GM10248 (cell line): Measurements from ENCODE around the gene SMG5.

Experiments
- CTCF ChIA-PET: fragments of 300-600 bp; sonication (Branson Sonifier 250); formaldehyde crosslinking; extraction: SDS; loops from one replicate; lab custom pipeline; 2021; ENCODE audit warnings: antibody characterized with exemption; lab: Yijun Ruan, JAX
- POLR2A ChIA-PET: fragments of 350-650 bp; sonication (Branson Sonifier 250); formaldehyde crosslinking; extraction: SDS; loops from one replicate; lab custom pipeline; 2020; ENCODE audit warnings: antibody characterized with exemption; lab: Yijun Ruan, JAX
- DNase-seq: peaks from one replicate; pipeline ENCODE4 v3.0.0; 2012; ENCODE audit errors: extremely low spot score
- CTCF ChIP-seq: IDR thresholded peaks from 2 replicates; pipeline ENCODE4 v1.5.1; 2012; ENCODE audit warnings: mild to moderate bottlenecking, low read depth; ENCODE audit errors: extremely low read depth, missing control alignments, control extremely low read depth

The SMG5 gene

GRCh38 chr1:156203331-156203730 lies 79.3 kb downstream of the SMG5 start:
- no peak for DNase-seq
- CTCF ChIA-PET = interaction anchor here (1.4 to 3.2 kb wide), 3 partner anchors 9 to 106 kb away, joined by 4 to 14 read pairs (median 5); partner anchors contain the start of gene PMF1
- POLR2A ChIA-PET = no interaction called here
- no peak for TF ChIP-seq CTCF

- no peak for DNase-seq
- POLR2A ChIA-PET = interaction anchor here (2.7 kb wide), 1 partner anchor 12 kb away, joined by 12 read pairs; the partner anchor contains the start of gene PMF1
- CTCF ChIA-PET = interaction anchor here (1.0 to 4.5 kb wide), 11 partner anchors 9 to 134 kb away, joined by 3 to 27 read pairs (median 4); no protein-coding TSS in a partner anchor
- no peak for TF ChIP-seq CTCF
Observed at GRCh38 chr1:156200044-156200443, 82.6 kb downstream of the SMG5 start.
